Measurements from ENCODE around the gene KLHDC7B. TPM values are rescaled to one million over a fixed set of nuclear protein-coding genes. Genes with fewer than 3 reads are reported as not detected.

Gene KLHDC7B
- total RNA-seq (under 1 TPM; 0.29 to 0.63 TPM), polyA plus RNA-seq (not detected)
- long read RNA-seq, donor 1, partial matches to known transcripts, result 0 of 2 reads
- long read RNA-seq, donor 1, other reads (novel, unspliced or antisense), result 0 of 2 reads
- long read RNA-seq, donor 2, result 0 reads

- no peak within 1 kb of the TSS for H3K4me3 ChIP-seq (ENCODE audit: low read length in 2 of 2)
- intact Hi-C loops (cut with DNase I), result no loop called here
- DNase-seq (peak in 1 of 2 donors; percentile 44), ATAC-seq (ENCODE audit: low FRiP score) (no peak)
- WGBS, 2 donors, result 73 to 76% methylated on average over 10 of the region's 10 CpGs
- H3K36me3 ChIP-seq (ENCODE audit: control insufficient read depth in 1 of 2, insufficient read depth in 2 of 2, low read length in 1 of 2), result no peaks in the 10 kb centered on the region
- H3K27ac ChIP-seq (ENCODE audit: low read depth in 1 of 2, low read length in 2 of 2), result no peak within 1 kb of the TSS
- H3K4me1 ChIP-seq (ENCODE audit: control insufficient read depth in 1 of 2, insufficient read depth in 2 of 2, low read length in 2 of 2), result no peaks in the 10 kb centered on the region
- no peaks in the 10 kb centered on the region for H3K27me3 ChIP-seq (ENCODE audit: control insufficient read depth in 1 of 2, insufficient read depth in 2 of 2, low read length in 1 of 2)
- H3K9me3 ChIP-seq (ENCODE audit: control insufficient read depth, low read length), result no peaks in the 10 kb centered on the region
Measured at GRCh38 chr22:50545522-50546325, at the start of gene KLHDC7B. TSS of gene KLHDC7B (plus strand) at chr22:50545899. CDS start at chr22:50546244, 345 bp downstream.

- Histone ChIP-seq H3K36me3 (ENCODE audit: control insufficient read depth in 1 of 2, insufficient read depth in 2 of 2, low read length in 1 of 2) (no peaks in the 10 kb centered on the region), H3K27me3 (ENCODE audit: control insufficient read depth in 1 of 2, insufficient read depth in 2 of 2, low read length in 1 of 2) (no peaks in the 10 kb centered on the region), H3K4me3 (ENCODE audit: low read length in 2 of 2) (no peak overlapping the region), H3K4me1 (ENCODE audit: control insufficient read depth in 1 of 2, insufficient read depth in 2 of 2, low read length in 2 of 2) (no peaks in the 10 kb centered on the region), H3K27ac (ENCODE audit: low read depth in 1 of 2, low read length in 2 of 2) (no peak overlapping the region), H3K9me3 (ENCODE audit: control insufficient read depth, low read length) (no peaks in the 10 kb centered on the region)
- 83 to 85% methylated on average over 6 of the region's 6 CpGs for WGBS, 2 donors
- no peak for DNase-seq
- intact Hi-C loops (cut with DNase I), result no loop called here
- no peak for ATAC-seq (ENCODE audit: low FRiP score)
Measured at GRCh38 chr22:50497093-50497492, 48.6 kb upstream of the KLHDC7B start.

DNA sequence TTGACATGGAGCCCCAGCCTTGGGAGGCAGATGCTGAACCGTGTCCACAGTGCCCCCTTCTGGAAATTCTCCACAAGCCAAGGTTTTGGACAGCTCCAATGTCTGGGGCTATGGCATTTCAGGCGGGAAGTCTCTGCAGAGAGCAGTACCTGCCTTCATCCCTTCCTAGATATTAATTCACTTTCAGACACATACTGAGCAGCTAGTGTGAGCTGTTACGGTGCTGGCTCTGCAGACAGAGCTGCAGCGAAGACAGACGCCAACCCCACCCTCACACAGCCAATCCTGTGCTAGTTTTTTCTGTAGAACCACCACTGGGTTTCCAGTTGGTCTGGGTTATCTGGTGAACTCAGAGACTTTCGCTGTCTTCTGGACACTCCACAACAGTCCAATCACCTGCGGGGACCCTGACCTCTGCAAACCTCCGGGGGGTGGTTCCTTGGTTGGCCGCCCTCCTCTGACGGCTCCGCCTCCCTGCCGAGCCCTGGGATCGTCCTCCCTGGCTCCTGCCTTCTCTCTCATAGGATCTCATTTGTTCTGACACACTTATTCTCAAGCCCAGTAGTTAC lies 47.3 kb upstream of the KLHDC7B start:
- Histone ChIP-seq H3K9me3 (ENCODE audit: control insufficient read depth, low read length) (no peaks in the 10 kb centered on the region), H3K4me3 (ENCODE audit: low read length in 2 of 2) (no peak overlapping the region), H3K27me3 (ENCODE audit: control insufficient read depth in 1 of 2, insufficient read depth in 2 of 2, low read length in 1 of 2) (no peaks in the 10 kb centered on the region), H3K4me1 (ENCODE audit: control insufficient read depth in 1 of 2, insufficient read depth in 2 of 2, low read length in 2 of 2) (no peaks in the 10 kb centered on the region), H3K27ac (ENCODE audit: low read depth in 1 of 2, low read length in 2 of 2) (no peak overlapping the region), H3K36me3 (ENCODE audit: control insufficient read depth in 1 of 2, insufficient read depth in 2 of 2, low read length in 1 of 2) (no peaks in the 10 kb centered on the region)
- intact Hi-C loops (cut with DNase I), result no loop called here
- DNase-seq (no peak), ATAC-seq (ENCODE audit: low FRiP score) (peak; percentile 59)
- 8 to 25% methylated on average over 13 of the region's 13 CpGs for WGBS, 2 donors

GRCh38 chr22:50500452-50500851 lies 45.2 kb upstream of the KLHDC7B start:
- no peak for DNase-seq

DNA sequence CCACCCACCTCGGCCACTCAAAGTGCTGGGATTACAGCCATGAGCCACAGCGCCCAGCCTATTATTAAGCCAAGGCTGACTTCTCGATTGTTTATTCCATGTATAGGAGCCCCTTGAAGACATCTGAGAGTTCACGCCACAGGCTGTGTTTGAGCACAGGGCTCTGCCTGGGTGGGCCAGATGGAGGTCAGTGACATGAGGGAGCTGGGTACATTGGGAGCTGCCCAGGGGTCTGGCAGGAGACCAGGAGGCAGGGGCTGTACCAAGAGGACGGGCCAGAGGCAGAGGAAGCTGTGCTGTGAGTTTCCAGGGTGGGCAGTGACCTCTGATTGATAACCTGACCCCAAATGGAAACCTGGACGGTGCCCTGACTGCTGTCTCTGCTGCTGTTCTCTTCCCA lies 43.6 kb upstream of the KLHDC7B start:
- peaks cover 0 to 1% of the 10 kb centered on the region in 2 donors for H3K36me3 ChIP-seq (ENCODE audit: control insufficient read depth in 1 of 2, insufficient read depth in 2 of 2, low read length in 1 of 2)
- no peaks in the 10 kb centered on the region for H3K9me3 ChIP-seq (ENCODE audit: control insufficient read depth, low read length)
- 80% methylated on average over 6 of the region's 6 CpGs for WGBS, 2 donors
- no peak overlapping the region for H3K4me3 ChIP-seq (ENCODE audit: low read length in 2 of 2)
- H3K4me1 ChIP-seq (ENCODE audit: control insufficient read depth in 1 of 2, insufficient read depth in 2 of 2, low read length in 2 of 2), result no peaks in the 10 kb centered on the region
- no peak for DNase-seq
- ATAC-seq (ENCODE audit: low FRiP score), result no peak
- intact Hi-C loops (cut with DNase I), result loop anchor here in 1 of 2 donors (10.0 kb wide), 1 partner anchor 257 kb away; the partner anchor contains the start of gene TUBGCP6
- no peak overlapping the region for H3K27ac ChIP-seq (ENCODE audit: low read depth in 1 of 2, low read length in 2 of 2)
- no peaks in the 10 kb centered on the region for H3K27me3 ChIP-seq (ENCODE audit: control insufficient read depth in 1 of 2, insufficient read depth in 2 of 2, low read length in 1 of 2)

More at GRCh38 chr22:50500452-50500851, 45.2 kb upstream of the KLHDC7B start:
- ATAC-seq (ENCODE audit: low FRiP score), result no peak
- intact Hi-C loops (cut with DNase I), result loop anchor here in 1 of 2 donors (10.0 kb wide), 1 partner anchor 256 kb away; the partner anchor contains the start of gene TUBGCP6
- Histone ChIP-seq H3K9me3 (ENCODE audit: control insufficient read depth, low read length) (no peaks in the 10 kb centered on the region), H3K4me3 (ENCODE audit: low read length in 2 of 2) (no peak overlapping the region), H3K4me1 (ENCODE audit: control insufficient read depth in 1 of 2, insufficient read depth in 2 of 2, low read length in 2 of 2) (no peaks in the 10 kb centered on the region), H3K36me3 (ENCODE audit: control insufficient read depth in 1 of 2, insufficient read depth in 2 of 2, low read length in 1 of 2) (peaks cover 0 to 1% of the 10 kb centered on the region in 2 donors), H3K27ac (ENCODE audit: low read depth in 1 of 2, low read length in 2 of 2) (no peak overlapping the region), H3K27me3 (ENCODE audit: control insufficient read depth in 1 of 2, insufficient read depth in 2 of 2, low read length in 1 of 2) (no peaks in the 10 kb centered on the region)
- 91 to 94% methylated on average over 12 of the region's 12 CpGs for WGBS, 2 donors

DNA sequence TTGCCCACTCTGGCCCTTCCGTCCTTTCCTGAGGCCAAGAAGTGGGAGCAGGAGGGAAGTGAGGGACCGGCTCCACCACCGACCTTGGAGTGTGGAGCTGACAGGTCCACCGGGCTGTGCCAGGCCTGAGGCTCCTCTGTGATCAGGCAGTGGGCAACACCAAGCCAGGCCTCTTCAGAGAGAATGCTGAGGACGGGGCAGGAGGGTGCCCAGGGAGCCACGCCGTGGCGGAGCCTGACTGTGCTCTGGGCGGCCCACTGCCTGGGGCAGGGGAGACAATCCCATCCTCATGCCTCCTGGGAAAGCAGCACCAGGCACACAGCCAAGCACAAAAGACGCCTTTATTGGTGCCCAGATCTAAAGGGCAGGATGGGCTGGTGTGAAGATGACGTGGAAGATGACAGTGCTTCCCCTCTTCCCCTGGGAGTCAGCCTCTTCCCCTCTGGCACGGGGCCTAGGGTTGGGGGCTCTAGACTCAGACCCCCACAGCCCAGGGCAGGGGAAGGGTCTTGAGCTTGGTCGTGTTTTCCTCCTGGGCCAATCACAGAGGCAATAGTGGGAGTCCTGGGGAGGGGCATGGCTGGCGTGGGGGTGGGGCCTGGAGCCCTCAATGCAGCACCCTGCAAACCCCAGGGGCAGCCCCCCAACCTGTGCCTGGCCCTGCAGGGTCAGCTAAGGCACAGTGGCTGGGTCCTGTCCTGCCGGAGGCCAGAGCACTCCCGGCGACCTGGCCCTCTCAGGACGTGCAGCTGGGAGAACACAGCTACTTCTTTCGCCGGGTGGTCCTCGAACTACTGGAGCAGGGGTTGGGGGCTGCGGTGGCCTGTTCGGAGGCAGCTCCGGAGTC lies 42.8 kb upstream of the KLHDC7B start:
- no peak overlapping the region for H3K27ac ChIP-seq (ENCODE audit: low read depth in 1 of 2, low read length in 2 of 2)
- intact Hi-C loops (cut with DNase I), result loop anchor here in 1 of 2 donors (10.0 kb wide), 1 partner anchor 258 kb away; the partner anchor contains the start of gene TUBGCP6

DNA sequence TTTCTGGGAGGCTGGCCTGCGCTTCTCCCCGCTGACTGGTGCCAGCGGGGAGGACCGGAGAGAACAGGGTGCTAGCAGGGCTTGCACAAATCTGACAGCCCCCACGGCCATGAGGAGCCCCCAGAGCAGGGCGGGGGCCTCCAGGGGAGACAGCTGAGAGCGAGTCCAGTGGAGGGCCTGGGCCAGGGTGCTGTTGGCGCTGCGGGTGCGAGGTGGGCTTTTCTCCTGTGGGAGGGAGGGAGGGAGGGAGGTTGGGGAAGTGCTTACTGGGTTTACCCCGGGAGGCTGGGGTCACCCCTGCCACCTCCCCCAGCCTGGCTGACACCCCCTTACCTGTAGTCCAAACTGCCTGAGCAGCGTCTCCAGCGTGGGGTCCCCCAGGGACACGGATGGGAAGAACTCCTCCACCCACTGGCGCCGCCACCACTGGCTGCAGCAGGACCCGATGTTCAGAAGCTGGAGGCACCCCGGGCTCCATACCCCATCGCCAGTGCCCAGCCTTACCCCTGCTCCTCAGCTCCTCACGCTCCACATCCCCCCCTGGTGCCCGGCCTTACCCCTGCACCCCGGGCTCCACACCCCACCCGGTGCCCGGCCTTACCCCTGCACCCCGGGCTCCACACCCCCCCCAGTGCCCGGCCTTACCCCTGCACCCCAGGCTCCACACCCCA lies 42.1 kb upstream of the KLHDC7B start:
- WGBS, 2 donors, result 86 to 88% methylated on average over 14 to 25 of the region's 26 CpGs
- no peak overlapping the region for H3K4me3 ChIP-seq (ENCODE audit: low read length in 2 of 2)
- H3K36me3 ChIP-seq (ENCODE audit: control insufficient read depth in 1 of 2, insufficient read depth in 2 of 2, low read length in 1 of 2), result peaks cover 0 to 1% of the 10 kb centered on the region in 2 donors
- no peaks in the 10 kb centered on the region for H3K27me3 ChIP-seq (ENCODE audit: control insufficient read depth in 1 of 2, insufficient read depth in 2 of 2, low read length in 1 of 2)
- no peaks in the 10 kb centered on the region for H3K9me3 ChIP-seq (ENCODE audit: control insufficient read depth, low read length)
- intact Hi-C loops (cut with DNase I), result loop anchor here in 1 of 2 donors (10.0 kb wide), 1 partner anchor 259 kb away; the partner anchor contains the start of gene TUBGCP6
- H3K27ac ChIP-seq (ENCODE audit: low read depth in 1 of 2, low read length in 2 of 2), result no peak overlapping the region
- no peaks in the 10 kb centered on the region for H3K4me1 ChIP-seq (ENCODE audit: control insufficient read depth in 1 of 2, insufficient read depth in 2 of 2, low read length in 2 of 2)
- DNase-seq (no peak), ATAC-seq (ENCODE audit: low FRiP score) (no peak)

More for the DNA sequence above, 42.8 kb upstream of the KLHDC7B start:
- Histone ChIP-seq H3K4me1 (ENCODE audit: control insufficient read depth in 1 of 2, insufficient read depth in 2 of 2, low read length in 2 of 2) (no peaks in the 10 kb centered on the region), H3K27me3 (ENCODE audit: control insufficient read depth in 1 of 2, insufficient read depth in 2 of 2, low read length in 1 of 2) (no peaks in the 10 kb centered on the region), H3K4me3 (ENCODE audit: low read length in 2 of 2) (no peak overlapping the region), H3K36me3 (ENCODE audit: control insufficient read depth in 1 of 2, insufficient read depth in 2 of 2, low read length in 1 of 2) (peaks cover 0 to 1% of the 10 kb centered on the region in 2 donors), H3K9me3 (ENCODE audit: control insufficient read depth, low read length) (no peaks in the 10 kb centered on the region)
- ATAC-seq (ENCODE audit: low FRiP score) (no peak), DNase-seq (no peak)
- 81 to 82% methylated on average over 23 to 24 of the region's 24 CpGs for WGBS, 2 donors
